ENCODE data around the gene MESD. TPM values are rescaled to one million over a fixed set of nuclear protein-coding genes. Genes with fewer than 3 reads are reported as not detected.

MESD gene
- total RNA-seq, 2 donors from 2014 or later: 31.7 to 35.8 TPM

GRCh38 chr15:80936288-80937078 lies 53.1 kb downstream of the MESD start:
- no peak overlapping the region for H3K4me3 ChIP-seq (ENCODE audit: low read length)
- DNase-seq: no peak
- H3K9me3 ChIP-seq (ENCODE audit: control insufficient read depth, low read length): no peaks in the 10 kb centered on the region
- peaks cover 2% of the 10 kb centered on the region for H3K36me3 Mint-ChIP-seq (ENCODE audit: low read depth)
- H3K27me3 Mint-ChIP-seq (ENCODE audit: insufficient read depth): no peaks in the 10 kb centered on the region
- H3K9me3 Mint-ChIP-seq: no peaks in the 10 kb centered on the region
- no peaks in the 10 kb centered on the region for H3K27me3 ChIP-seq (ENCODE audit: control insufficient read depth, insufficient read depth, low read length, poor library complexity, severe bottlenecking)
- H3K36me3 ChIP-seq (ENCODE audit: control insufficient read depth, insufficient read depth, low read length): peaks cover 3% of the 10 kb centered on the region
- WGBS, 2 experiments (ENCODE audit: insufficient coverage in 1 of 2, insufficient read length in 1 of 2): 94 to 96% methylated on average over 15 to 16 of the region's 16 CpGs
- H3K9ac ChIP-seq (ENCODE audit: extremely low read depth, low read length, poor library complexity, severe bottlenecking): no peak overlapping the region
- no peak overlapping the region for H3K4me3 Mint-ChIP-seq
- no peak overlapping the region for H3K27ac ChIP-seq (ENCODE audit: low read depth, low read length)
- peaks cover 7% of the 10 kb centered on the region for H3K4me1 Mint-ChIP-seq
- no peak overlapping the region for H3K27ac Mint-ChIP-seq
- H3K4me1 ChIP-seq (ENCODE audit: control insufficient read depth, insufficient read depth, low read length): no peaks in the 10 kb centered on the region
- TF ChIP-seq CTCF (conservative IDR thresholded peaks at IDR 0.05): peak; percentile 50

GRCh38 chr15:80934761-80935221 lies 54.8 kb downstream of the MESD start:
- peaks cover 7% of the 10 kb centered on the region for H3K4me1 Mint-ChIP-seq
- peak overlapping the region; percentile 29 for H3K27ac Mint-ChIP-seq
- Histone ChIP-seq H3K4me1 (ENCODE audit: control insufficient read depth, insufficient read depth, low read length) (no peaks in the 10 kb centered on the region), H3K27me3 (ENCODE audit: control insufficient read depth, insufficient read depth, low read length, poor library complexity, severe bottlenecking) (no peaks in the 10 kb centered on the region), H3K27ac (ENCODE audit: low read depth, low read length) (no peak overlapping the region), H3K36me3 (ENCODE audit: control insufficient read depth, insufficient read depth, low read length) (no peaks in the 10 kb centered on the region), H3K9me3 (ENCODE audit: control insufficient read depth, low read length) (no peaks in the 10 kb centered on the region), H3K4me3 (ENCODE audit: low read length) (no peak overlapping the region), H3K9ac (ENCODE audit: extremely low read depth, low read length, poor library complexity, severe bottlenecking) (no peak overlapping the region)
- peak; percentile 76 for DNase-seq
- H3K36me3 Mint-ChIP-seq (ENCODE audit: low read depth): no peaks in the 10 kb centered on the region
- H3K4me3 Mint-ChIP-seq: no peak overlapping the region
- 80 to 88% methylated on average over 1 to 3 of the region's 3 CpGs for WGBS, 2 experiments (ENCODE audit: insufficient coverage in 1 of 2, insufficient read length in 1 of 2)
- H3K27me3 Mint-ChIP-seq (ENCODE audit: insufficient read depth): no peaks in the 10 kb centered on the region
- no peak for TF ChIP-seq CTCF (conservative IDR thresholded peaks at IDR 0.05)
- no peaks in the 10 kb centered on the region for H3K9me3 Mint-ChIP-seq

GRCh38 chr15:80932989-80933388 lies 56.6 kb downstream of the MESD start:
- Histone ChIP-seq H3K9ac (ENCODE audit: extremely low read depth, low read length, poor library complexity, severe bottlenecking) (no peak overlapping the region), H3K27me3 (ENCODE audit: control insufficient read depth, insufficient read depth, low read length, poor library complexity, severe bottlenecking) (no peaks in the 10 kb centered on the region), H3K4me3 (ENCODE audit: low read length) (no peak overlapping the region), H3K4me1 (ENCODE audit: control insufficient read depth, insufficient read depth, low read length) (no peaks in the 10 kb centered on the region), H3K9me3 (ENCODE audit: control insufficient read depth, low read length) (no peaks in the 10 kb centered on the region), H3K27ac (ENCODE audit: low read depth, low read length) (no peak overlapping the region), H3K36me3 (ENCODE audit: control insufficient read depth, insufficient read depth, low read length) (no peaks in the 10 kb centered on the region)
- Mint-ChIP-seq H3K27me3 (ENCODE audit: insufficient read depth) (no peaks in the 10 kb centered on the region), H3K4me3 (no peak overlapping the region), H3K36me3 (ENCODE audit: low read depth) (no peaks in the 10 kb centered on the region), H3K9me3 (no peaks in the 10 kb centered on the region), H3K4me1 (peaks cover 7% of the 10 kb centered on the region), H3K27ac (no peak overlapping the region)
- no peak for TF ChIP-seq CTCF (conservative IDR thresholded peaks at IDR 0.05)
- no peak for DNase-seq
- 94 to 98% methylated on average over 9 to 15 of the region's 15 CpGs for WGBS, 2 experiments (ENCODE audit: insufficient coverage in 1 of 2, insufficient read length in 1 of 2)
